Measurements from ENCODE around the gene PHACTR3.

GRCh38 chr20:59775687-59776055, 171.3 kb downstream of the PHACTR3 start:
- TF ChIP-seq CTCF (IDR thresholded peaks at IDR 0.05) (no peak), POLR2AphosphoS5 (IDR thresholded peaks at IDR 0.05) (no peak), POLR2A (IDR thresholded peaks at IDR 0.05) (no peak)

Data from suprapubic skin (tissue), 4 donors.